Measurements from ENCODE around the gene NPFFR1.

DNA sequence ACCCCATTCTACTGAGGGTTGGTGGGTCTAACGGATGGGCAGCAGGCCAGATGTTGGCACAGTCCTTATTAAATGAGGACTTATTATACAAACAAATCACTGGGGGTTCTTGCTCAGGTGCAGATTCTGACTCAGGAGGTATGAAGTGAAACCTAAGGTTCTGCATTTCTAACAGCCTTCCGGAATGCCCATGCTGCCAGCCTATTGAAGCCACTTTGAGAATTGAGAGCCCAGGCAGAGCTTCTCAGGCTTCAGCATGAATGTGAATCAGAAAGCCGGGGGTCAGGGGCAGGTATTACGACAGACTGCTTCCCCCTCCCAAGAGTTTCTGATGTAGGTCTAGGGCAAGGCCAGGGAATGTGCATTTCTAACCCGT, 34.1 kb upstream of the NPFFR1 start:
- TF ChIP-seq EZH2 (IDR thresholded peaks at IDR 0.05): no peak
- no peak for TF ChIP-seq POLR2AphosphoS5 (IDR thresholded peaks at IDR 0.05; ENCODE audit: borderline replicate concordance, low read depth, low read length)
- no peak for TF ChIP-seq FOXP2 (optimal IDR thresholded peaks at IDR 0.05; ENCODE audit: control extremely low read depth, extremely low read length, insufficient read depth)
